Sigmoid colon (tissue), 7 donors: ENCODE results near the gene RIPOR3. TPM values are rescaled to one million over a fixed set of nuclear protein-coding genes. Genes with fewer than 3 reads are reported as not detected.

Experiments used
- DNase-seq: peaks from one replicate; pipeline ENCODE4 v3.0.0-alpha.2; 2019
- H3K27ac ChIP-seq, 4 donors: fragments of 200-600 bp; sonication (generic); one replicate each; pipeline ENCODE4 v1.5.1; 2016 to 2019; ENCODE audit warnings: mild to moderate bottlenecking in 1 of 4
- H3K27me3 ChIP-seq, 3 donors: fragments of 200-600 bp; sonication (generic); one replicate each; pipeline ENCODE4 v1.5.1; 2019; ENCODE audit warnings: mild to moderate bottlenecking in 1 of 3
- H3K36me3 ChIP-seq, 4 donors: fragments of 200-600 bp; sonication (generic); one replicate each; pipeline ENCODE4 v1.5.1; 2016 to 2019
- H3K4me1 ChIP-seq, 4 donors: fragments of 200-600 bp; sonication (generic); one replicate each; pipeline ENCODE4 v1.5.1; 2017 to 2019
- H3K4me3 ChIP-seq, 4 donors: fragments of 200-600 bp; sonication (generic); one replicate each; pipeline ENCODE4 v1.5.1; 2017 to 2019; ENCODE audit warnings: mild to moderate bottlenecking in 2 of 4, moderate library complexity in 1 of 4
- H3K9me3 ChIP-seq, 4 donors: fragments of 200-600 bp in 3 of 4; sonication (generic) in 3 of 4; one replicate each; pipeline versions ENCODE4 v1.5.1 to v1.6.1; 2013 to 2019
- EP300 ChIP-seq, 4 donors: sonication (generic); formaldehyde crosslinking; IDR thresholded peaks; one replicate each; pipeline ENCODE4 v1.6.1; 2017; ENCODE audit warnings: antibody characterized with exemption in 4 of 4
- POLR2A ChIP-seq, 2 donors: fragments of 450-650 bp; IDR thresholded peaks; one replicate each; pipeline ENCODE4 v1.6.1; 2016; ENCODE audit warnings: antibody characterized with exemption in 2 of 2, mild to moderate bottlenecking in 2 of 2, moderate library complexity in 2 of 2
- POLR2AphosphoS5 ChIP-seq, 4 donors: sonication (generic); formaldehyde crosslinking; IDR thresholded peaks; one replicate each; pipeline ENCODE4 v1.6.1; 2017; ENCODE audit warnings: antibody characterized with exemption in 4 of 4
- WGBS, 2 donors: extraction: QIAGEN DNeasy Blood & Tissue Kit; methylation state at CpG; one replicate each; pipeline ENCODE4 v1.1.7; 2013; 5-methylcytosine and 5-hydroxymethylcytosine counted together
- intact Hi-C: fragments of 100-400 bp; cut with DNase I; formaldehyde crosslinking; loops from one replicate; pipeline ENCODE4 v1.15.1; 2023
- polyA plus RNA-seq, 3 donors: library from polyadenylated mRNA; stranded (reverse); fragments of 200-250 nt; gene quantifications; one replicate each; pipeline ENCODE4 v1.2.3, GENCODE V29; 2013
- total RNA-seq, 4 donors: library from RNA; depleted of rRNA; stranded (reverse); fragments of >200 nt; gene quantifications; one replicate each; pipeline ENCODE4 v1.1.0, GENCODE V29; 2016
- TF ChIP-seq, protein P1 (sequence below), 4 experiments: fragments of 450-650 bp in 3 of 4; fragments of 200-600 bp in 1 of 4; IDR thresholded peaks; one replicate each; pipeline ENCODE4 v1.5.1; 2016 to 2019; ENCODE audit warnings: antibody characterized with exemption in 4 of 4, mild to moderate bottlenecking in 3 of 4, moderate library complexity in 2 of 4
- donor health status: healthy with polysubstance abuse.
- donor health status: Bipolar disorder and iron deficiency.
- donor health status: healthy.

RIPOR3 gene
- total and polyA plus RNA-seq, 7 donors, result 0.92 to 28.0 (median 9.4) TPM

DNA sequence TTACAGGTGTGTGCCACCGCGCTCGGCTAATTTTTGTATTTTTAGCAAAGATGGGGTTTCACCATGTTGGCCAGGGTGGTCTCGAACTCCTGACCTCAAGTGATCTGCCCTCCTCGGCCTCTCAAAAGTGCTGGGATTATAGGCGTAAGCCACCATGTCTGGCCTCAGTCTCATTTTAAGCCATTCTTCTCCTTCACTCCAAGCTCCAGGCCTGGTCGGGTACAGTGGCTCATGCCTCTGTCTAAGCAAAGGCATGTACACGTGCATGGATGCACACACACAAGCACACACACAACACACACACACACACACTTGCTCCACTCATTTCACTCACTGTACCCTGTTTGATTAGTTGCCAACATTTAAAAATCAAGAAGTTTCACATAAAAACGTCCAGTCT, 32.3 kb upstream of the RIPOR3 start:
- DNase-seq, result no peak

DNA sequence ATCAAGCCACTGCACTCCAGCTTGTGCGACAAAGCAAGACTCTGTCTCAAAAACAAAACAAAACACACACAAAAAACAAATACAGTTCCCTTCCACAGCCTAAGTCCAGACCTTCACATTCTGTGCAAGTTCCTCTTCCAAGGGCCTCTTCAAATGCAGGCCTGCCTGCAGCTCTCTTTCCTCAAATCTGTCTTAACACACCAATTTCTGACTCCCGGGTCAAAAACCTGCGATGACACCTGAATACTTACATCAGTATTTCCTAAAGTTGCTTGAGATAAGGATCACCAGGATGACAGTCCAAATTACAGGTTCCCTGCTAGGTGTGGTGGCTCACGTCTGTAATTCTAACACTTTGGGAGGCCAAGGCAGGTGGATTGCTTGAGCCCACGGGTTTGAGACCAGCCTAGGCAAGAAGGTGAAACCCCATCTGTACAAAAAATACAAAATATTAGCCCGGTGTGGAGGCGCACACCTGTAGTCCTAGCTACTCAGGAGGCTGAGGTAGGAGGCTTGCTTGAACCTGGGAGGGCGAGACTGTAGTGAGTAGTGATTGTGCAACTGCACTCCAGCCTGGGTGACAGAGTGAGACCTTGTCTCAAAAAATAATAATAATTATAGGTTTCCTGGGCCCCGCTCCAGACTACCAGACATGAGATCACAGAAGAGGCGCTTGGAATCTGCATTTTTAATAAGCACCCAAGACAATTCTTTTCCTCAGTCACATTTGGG, 31.2 kb upstream of the RIPOR3 start:
- H3K36me3 ChIP-seq, result no peaks in the 10 kb centered on the region
- TF ChIP-seq POLR2A (IDR thresholded peaks at IDR 0.05) (no peak), POLR2AphosphoS5 (IDR thresholded peaks at IDR 0.05) (no peak), EP300 (IDR thresholded peaks at IDR 0.05) (no peak)
- TF ChIP-seq, protein P1, sequence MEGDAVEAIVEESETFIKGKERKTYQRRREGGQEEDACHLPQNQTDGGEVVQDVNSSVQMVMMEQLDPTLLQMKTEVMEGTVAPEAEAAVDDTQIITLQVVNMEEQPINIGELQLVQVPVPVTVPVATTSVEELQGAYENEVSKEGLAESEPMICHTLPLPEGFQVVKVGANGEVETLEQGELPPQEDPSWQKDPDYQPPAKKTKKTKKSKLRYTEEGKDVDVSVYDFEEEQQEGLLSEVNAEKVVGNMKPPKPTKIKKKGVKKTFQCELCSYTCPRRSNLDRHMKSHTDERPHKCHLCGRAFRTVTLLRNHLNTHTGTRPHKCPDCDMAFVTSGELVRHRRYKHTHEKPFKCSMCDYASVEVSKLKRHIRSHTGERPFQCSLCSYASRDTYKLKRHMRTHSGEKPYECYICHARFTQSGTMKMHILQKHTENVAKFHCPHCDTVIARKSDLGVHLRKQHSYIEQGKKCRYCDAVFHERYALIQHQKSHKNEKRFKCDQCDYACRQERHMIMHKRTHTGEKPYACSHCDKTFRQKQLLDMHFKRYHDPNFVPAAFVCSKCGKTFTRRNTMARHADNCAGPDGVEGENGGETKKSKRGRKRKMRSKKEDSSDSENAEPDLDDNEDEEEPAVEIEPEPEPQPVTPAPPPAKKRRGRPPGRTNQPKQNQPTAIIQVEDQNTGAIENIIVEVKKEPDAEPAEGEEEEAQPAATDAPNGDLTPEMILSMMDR (IDR thresholded peaks at IDR 0.05), result no peak
- peaks cover 0 to 20% (median 17%) of the 10 kb centered on the region in 4 donors for H3K4me1 ChIP-seq
- 85 to 89% methylated on average over 10 of the region's 10 CpGs for WGBS, 2 donors
- DNase-seq, result no peak
- H3K27ac ChIP-seq, result peak overlapping the region in 2 of 4 donors; percentile 11 to 51
- H3K27me3 ChIP-seq, result no peaks in the 10 kb centered on the region
- intact Hi-C loops, result no loop called here
- H3K9me3 ChIP-seq, result no peaks in the 10 kb centered on the region
- no peak overlapping the region for H3K4me3 ChIP-seq

More for the DNA sequence above, 32.3 kb upstream of the RIPOR3 start:
- Histone ChIP-seq H3K27me3 (no peaks in the 10 kb centered on the region), H3K36me3 (no peaks in the 10 kb centered on the region), H3K27ac (peak overlapping the region in 1 of 4 donors; percentile 83), H3K9me3 (no peaks in the 10 kb centered on the region), H3K4me1 (peaks cover 0 to 20% (median 17%) of the 10 kb centered on the region in 4 donors), H3K4me3 (no peak overlapping the region)
- intact Hi-C loops, result no loop called here
- 90 to 91% methylated on average over 9 of the region's 9 CpGs for WGBS, 2 donors
- TF ChIP-seq, protein P1 (IDR thresholded peaks at IDR 0.05), result no peak
- TF ChIP-seq EP300 (IDR thresholded peaks at IDR 0.05) (no peak), POLR2AphosphoS5 (IDR thresholded peaks at IDR 0.05) (no peak), POLR2A (IDR thresholded peaks at IDR 0.05) (no peak)

DNA sequence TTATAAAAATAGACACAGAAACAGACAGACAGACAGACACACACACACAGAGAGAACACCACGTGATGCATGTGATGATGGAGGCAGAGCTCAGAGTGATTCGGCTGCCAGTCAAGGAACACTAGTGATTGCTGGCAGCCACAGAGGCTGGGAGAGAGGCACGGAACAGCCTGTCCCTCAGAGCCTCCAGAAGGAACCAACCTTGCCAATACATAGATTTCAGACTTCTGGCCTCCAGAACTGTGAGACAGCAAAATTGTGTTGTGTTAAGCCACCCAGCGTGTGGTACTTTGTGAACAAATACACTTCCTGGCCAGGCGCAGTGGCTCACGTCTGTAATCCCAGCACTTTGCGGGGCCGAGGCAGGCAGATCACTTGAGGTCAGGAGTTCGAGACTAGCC, 30.5 kb upstream of the RIPOR3 start:
- peak in 1 of 4 donors; percentile 54 for TF ChIP-seq EP300 (IDR thresholded peaks at IDR 0.05)
- TF ChIP-seq POLR2A (IDR thresholded peaks at IDR 0.05), result no peak
- TF ChIP-seq, protein P1 (IDR thresholded peaks at IDR 0.05), result no peak
- peak in 2 of 4 donors; percentile 34 to 43 for TF ChIP-seq POLR2AphosphoS5 (IDR thresholded peaks at IDR 0.05)
- H3K36me3 ChIP-seq, result no peaks in the 10 kb centered on the region
- H3K9me3 ChIP-seq, result no peaks in the 10 kb centered on the region
- H3K27ac ChIP-seq, result peak overlapping the region in 2 of 4 donors; percentile 11 to 51
- DNase-seq, result peak; percentile 56
- no peak overlapping the region for H3K4me3 ChIP-seq
- H3K27me3 ChIP-seq, result no peaks in the 10 kb centered on the region
- H3K4me1 ChIP-seq, result peaks cover 0 to 20% (median 17%) of the 10 kb centered on the region in 4 donors
- intact Hi-C loops, result no loop called here
- 81 to 87% methylated on average over 9 of the region's 9 CpGs for WGBS, 2 donors

DNA sequence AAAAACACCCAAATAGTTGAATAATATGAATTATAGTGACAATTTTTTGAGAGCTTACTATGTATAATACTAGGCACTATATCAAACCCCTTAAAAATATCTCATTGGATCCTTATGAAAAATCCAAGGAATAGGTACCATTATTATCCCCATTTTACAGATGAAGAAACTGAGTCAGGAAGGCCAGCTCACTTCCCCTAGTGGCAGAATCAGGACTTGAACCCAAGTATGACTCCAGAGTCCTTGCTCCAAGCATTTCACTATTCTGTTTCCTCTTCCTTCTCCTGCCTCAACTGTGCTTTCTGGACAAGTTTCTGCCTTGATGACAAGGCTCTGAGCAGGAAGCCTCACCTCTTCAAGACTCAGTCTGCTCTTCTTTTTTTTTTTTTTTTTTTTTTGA, 29.2 kb upstream of the RIPOR3 start:
- H3K4me1 ChIP-seq, result peaks cover 0 to 18% (median 14%) of the 10 kb centered on the region in 4 donors
- H3K4me3 ChIP-seq, result no peak overlapping the region
- no peaks in the 10 kb centered on the region for H3K36me3 ChIP-seq
- H3K27ac ChIP-seq, result no peak overlapping the region
- DNase-seq, result peak; percentile 14
- no peaks in the 10 kb centered on the region for H3K27me3 ChIP-seq
- TF ChIP-seq, protein P1 (IDR thresholded peaks at IDR 0.05), result no peak
- TF ChIP-seq POLR2AphosphoS5 (IDR thresholded peaks at IDR 0.05) (no peak), EP300 (IDR thresholded peaks at IDR 0.05) (no peak), POLR2A (IDR thresholded peaks at IDR 0.05) (no peak)
- intact Hi-C loops, result no loop called here
- no peaks in the 10 kb centered on the region for H3K9me3 ChIP-seq
